HG03280 (cell line): Measurements from ENCODE around the gene METAP1.
"Not testable (repeated sequence)": the region's sequence is repeated elsewhere in the genome, so short reads cannot be mapped to it uniquely, and the experiment has no call there.

Experiments
- ATAC-seq: cut with Tn5 transposase; IDR thresholded peaks from one replicate; pipeline ENCODE4 v1.9.1; 2021; ENCODE audit warnings: mild to moderate bottlenecking, moderate library complexity; ENCODE audit not compliant: unreplicated experiment

Gene METAP1

GRCh38 chr4:98996765-98997068 is 1.2 kb downstream of the METAP1 start:
- no peak for ATAC-seq

DNA sequence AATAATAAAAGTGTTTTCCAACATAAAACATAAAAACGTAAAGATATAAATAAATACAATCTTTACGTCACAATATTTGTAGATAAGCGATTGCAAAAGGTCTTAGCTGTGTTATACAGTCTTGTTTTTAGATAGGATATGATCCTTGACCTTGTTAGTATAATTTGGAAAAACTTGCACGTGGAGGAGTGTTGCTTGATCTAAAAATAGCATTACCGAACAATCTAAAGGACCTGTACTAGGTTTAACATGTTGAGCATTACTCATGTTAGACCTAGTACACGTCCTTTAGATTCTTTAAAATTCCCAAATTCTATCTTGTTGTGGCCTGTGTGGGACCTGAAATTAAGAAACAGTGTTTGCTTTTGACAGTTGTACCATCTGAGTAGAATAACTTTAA is 1.6 kb downstream of the METAP1 start:
- no peak for ATAC-seq

- no peak for ATAC-seq
Measured at GRCh38 chr4:98998551-98998950, 3.0 kb downstream of the METAP1 start.

DNA sequence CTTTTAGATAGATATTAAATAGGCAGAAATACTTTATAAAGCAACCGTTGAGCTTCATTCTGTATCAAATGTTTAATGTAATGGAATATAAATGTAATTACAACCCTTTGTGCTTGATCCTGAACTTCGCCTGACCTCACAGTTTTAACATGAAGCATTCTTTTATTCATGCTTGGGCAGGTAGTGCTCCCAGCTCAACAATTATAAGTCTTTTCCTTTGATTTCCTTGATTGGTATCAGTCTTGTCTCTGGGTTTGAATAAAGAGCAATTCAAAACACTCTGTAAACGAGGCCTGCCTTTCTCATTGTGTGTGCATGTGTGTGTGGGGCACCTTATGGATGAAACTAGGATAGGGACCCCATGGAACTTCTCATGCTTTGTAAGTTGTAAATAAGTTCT is 6.8 kb downstream of the METAP1 start:
- no peak for ATAC-seq

GRCh38 chr4:99008051-99008450 is 12.5 kb downstream of the METAP1 start:
- no peak for ATAC-seq

GRCh38 chr4:99011910-99012309 is 16.4 kb downstream of the METAP1 start:
- no peak for ATAC-seq

- no peak for ATAC-seq
Measured at GRCh38 chr4:99013402-99013843, 17.9 kb downstream of the METAP1 start.

DNA sequence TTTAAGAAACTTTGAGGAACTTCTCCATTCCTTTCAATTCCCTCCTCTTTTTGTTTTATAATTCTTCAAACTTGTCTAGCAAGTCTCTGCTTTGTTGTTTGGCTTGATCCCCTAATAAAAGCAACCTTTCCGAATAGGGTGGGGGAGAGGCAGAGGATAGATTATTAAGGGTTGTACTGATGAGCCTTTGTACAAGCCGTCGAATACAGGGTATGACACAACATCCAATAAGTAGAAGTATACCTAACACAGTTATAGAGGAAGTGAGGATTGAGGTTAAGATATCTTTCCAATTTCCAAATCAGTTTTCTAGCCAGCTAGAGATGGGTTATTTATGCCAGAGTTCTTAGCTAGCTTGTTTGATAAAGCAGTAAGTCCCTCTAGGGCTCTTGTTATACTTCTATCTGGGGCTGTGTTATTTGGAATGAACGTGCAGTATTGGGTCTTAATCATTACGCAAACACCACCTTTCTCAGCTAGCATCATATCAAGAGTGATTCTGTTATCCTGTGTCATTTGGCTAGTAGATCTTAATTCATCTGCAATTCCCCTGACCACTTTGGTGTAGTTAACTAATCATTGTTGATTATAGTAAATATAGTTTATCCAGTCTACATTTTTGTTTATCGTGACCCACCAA is 18.5 kb downstream of the METAP1 start:
- no peak for ATAC-seq

DNA sequence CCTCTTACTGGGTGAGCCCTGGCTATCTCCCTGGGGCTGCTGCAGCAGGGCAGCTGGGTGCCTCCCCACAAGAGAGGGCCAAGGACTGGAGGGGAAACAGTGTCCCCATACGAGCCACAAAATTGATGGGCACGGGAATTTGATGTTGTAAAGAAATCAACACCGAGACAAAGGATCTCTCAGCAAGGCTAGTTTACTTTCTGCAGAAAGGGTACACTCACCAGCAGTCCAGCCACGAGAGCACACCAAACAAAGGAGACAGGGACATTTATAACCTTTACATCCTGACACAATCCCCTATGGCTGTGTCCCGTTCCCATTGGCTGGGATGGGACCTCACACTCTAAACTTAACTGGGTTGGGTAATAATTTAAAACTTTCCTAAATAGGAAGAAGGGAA is 25.9 kb downstream of the METAP1 start:
- ATAC-seq: no peak

DNA sequence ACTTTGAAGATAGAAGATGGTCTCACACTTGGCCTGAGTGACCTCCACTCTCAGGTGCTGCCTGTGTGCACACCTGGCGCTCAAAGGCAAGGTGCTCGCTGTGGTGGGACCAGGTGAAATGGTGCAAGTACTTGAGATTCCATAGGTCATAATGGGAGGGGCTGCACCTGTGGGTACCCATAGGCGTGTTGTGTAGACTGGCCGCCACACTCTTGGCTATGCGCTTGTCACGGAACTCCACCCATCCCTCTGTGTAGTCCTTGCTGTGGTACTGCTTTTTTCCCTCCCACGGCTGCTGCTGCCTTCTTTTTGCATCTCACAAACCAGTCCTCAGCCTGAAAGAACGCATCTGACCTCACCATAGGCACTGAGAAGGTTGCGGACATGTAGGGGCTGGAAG is 27.0 kb downstream of the METAP1 start:
- ATAC-seq: no peak

DNA sequence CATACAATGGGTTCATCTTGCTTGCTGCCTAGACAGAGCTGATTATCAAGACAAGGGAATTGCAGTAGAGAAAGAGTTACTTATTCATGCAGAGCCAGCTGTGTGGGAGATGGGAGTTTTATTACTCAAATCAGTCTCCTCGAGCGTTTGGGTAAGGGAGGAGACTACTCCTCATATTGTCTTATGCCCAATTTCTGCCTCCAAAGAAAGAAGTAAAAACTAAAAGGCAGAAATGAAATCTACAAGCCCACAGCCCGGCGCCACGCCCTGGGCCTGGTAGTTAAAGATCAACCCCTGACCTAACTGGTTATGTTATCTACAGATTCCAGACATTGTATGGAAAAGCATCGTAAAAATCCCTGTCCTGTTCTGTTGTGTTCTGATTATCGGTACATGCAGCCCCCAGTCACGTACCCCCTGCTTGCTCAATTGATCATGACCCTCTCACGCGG is 28.3 kb downstream of the METAP1 start:
- not testable (repeated sequence) for ATAC-seq

GRCh38 chr4:99024481-99025275 is 29.2 kb downstream of the METAP1 start:
- ATAC-seq: no peak

- ATAC-seq: no peak
Measured at GRCh38 chr4:99025506-99025905, 30.0 kb downstream of the METAP1 start.

DNA sequence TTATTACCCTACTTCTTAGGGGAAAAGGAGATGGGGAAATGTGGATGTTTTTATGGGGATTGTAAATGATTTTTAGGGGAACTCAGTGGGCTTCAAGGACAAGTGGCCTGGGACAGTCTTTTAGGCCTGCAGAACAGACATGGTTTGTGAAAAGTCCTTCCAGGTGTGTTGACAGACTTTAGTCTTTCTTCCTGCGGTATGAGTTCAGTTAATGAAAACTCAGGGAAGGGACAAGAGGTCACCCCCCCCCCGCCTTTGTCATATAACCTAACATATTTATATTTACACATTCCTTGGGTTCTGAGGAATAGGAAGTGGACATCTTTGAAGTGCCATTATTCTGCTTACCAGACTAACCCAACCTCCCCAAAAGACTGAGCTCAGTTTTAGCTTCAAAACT is 31.8 kb downstream of the METAP1 start:
- ATAC-seq: no peak

DNA sequence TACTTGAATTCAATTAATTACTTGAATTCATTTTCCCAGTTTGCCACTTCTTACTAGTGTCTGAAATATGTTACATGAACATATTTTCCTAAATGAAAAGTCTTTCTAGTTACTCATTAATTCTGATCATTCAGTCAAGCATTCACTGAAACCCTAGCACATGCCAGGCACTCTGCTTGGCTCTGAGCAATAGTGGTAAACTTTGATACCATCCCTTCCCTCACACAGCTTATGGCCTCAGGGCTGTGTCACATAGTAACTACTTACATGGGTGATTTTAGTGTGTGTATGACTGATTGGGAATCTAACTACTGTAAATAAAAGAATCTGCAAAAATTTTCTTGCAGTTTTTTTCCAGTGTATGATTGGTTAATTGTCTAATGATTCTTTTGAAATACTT is 32.7 kb downstream of the METAP1 start:
- no peak for ATAC-seq

DNA sequence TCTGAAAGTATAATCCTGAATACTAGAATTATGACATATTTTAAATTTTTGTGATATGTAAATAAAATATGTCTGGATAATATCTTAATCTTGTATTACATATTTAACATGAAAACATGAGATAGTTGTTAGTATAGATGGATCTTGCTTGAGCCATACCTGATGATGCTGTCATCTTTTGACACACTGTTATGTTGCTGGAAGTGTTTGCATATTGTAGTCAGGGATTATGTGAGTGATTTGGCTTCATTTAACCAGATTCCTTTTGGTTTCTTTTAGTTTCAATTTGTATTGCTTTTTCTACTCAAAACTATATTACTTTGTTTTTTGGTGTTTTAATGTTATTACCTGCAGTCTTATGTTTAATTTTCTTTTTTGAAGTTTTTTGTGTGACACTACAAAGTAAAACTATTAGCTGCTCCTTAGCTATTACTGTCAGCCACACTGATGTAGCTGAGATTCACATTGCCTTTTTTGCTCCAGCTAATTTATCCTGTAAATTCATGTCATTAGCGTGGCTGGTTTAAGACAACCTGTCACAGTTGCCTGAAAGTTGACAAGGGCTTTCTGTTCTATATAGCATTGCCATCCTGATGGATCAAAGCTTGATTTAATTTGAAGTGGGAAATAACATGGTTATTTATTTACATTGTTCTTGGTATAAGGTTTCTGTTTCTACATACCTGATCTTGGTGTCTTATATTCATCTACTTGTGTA is 33.7 kb downstream of the METAP1 start:
- ATAC-seq: no peak

DNA sequence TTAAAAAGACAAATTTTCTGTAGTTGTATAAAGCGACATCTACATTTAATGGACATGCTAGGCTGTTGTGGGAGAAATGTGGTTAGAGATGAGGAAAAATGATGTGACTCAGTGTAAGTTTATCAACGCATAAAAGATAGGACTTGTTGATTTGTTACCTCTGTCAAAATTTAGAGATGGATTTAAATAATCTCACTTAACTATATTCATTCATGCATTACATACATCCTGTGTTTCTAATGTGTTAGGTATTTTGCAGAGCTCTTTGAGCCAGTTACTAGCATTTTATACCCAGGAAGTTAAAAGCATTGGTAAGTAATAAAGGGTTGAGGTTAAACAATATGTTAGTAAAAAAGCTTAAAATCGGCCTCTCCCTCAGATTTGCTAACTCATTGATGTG is 34.3 kb downstream of the METAP1 start:
- ATAC-seq: no peak

DNA sequence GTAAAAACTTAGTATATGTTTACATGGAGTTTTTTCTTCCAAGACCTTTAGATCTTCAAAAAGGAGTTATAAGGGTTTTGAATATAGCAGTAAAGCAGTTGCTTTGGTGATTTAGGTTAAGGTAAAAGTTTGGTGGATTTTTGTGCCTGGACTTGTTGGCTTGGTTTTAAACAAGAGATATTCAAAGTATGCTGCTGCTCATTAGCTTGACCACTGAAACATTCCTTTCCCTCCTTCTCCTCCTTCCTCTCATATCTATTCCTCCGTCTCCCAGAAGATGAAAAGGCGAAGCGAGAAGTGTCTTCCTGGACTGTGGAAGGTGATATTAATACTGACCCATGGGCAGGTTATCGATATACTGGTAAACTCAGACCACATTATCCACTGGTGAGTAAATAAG is 38.4 kb downstream of the METAP1 start:
- no peak for ATAC-seq

DNA sequence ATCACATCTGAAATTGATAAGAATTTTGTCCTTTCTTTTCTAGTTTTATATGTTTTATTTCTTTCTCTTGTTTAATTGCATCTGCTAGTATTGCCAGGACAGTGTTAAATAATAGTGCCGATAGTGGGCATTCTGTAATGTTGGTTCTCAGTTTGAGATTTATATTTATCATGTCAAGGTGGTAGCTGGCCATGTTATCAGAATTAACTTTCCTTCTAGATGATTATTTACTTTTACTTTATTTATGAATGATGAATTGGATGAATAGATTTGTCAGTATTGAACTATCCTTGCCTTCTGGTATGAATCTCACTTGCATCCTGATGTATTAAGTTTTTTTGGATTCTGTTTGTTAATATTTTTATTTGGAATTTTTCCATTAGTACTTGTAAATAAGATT is 42.7 kb downstream of the METAP1 start:
- no peak for ATAC-seq

DNA sequence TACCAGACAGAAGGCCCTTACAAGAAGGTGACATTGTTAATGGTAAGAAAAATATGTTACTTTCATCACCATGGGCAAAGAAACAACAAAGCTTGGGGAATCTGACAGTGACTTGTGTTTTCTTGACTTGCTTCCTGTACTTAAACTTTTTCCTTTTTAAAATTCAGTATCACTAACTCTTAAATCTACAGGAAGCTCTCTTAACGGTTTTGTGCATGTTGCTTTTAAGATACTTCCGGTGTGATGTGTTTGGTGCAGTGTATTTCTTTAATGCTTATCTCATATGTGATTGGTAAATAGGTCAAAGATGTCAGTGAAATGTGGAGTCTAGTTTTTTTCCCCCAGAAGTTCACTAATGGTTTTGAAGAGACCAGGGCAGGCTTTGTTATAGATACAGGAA is 47.8 kb downstream of the METAP1 start:
- no peak for ATAC-seq

DNA sequence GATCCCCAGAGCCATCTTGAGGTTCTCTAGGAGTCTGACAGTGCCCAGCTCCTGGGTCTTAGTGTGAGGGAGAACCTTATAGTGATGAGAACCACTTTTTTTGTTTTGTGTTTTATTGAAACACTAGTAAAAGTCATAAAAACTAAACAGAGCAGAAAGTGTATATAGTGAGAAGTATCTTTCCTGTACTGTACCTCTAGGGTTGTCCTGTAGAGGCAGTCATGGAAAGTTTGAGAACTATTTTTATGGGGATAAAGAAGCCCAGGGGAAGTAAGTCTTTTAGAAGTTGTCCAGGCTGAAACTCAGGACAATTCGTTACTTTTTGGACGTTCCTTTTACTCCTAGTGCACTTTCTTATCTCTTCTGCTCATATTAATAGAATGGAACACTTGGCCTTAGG is 52.2 kb downstream of the METAP1 start:
- no peak for ATAC-seq

DNA sequence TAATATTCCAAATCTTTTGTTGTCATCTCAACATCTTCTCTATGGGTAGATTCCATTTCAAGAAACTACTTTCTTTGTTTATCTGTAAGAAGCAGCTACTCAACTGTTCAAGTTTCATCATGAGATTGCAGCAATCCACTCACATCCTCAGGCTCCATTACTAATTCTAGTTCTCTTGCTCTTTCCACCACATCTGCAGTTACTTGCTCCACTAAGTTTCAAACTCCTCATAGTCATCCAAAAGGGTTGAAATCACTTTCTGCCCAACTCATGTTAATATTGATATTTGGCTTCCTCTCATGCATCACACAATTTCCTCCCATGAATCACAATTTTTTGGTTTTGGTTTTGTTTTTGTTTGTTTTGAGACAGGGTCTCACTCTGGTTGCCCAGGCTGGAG is 57.4 kb downstream of the METAP1 start:
- ATAC-seq: no peak
